GM18868 (cell line): ENCODE results near the gene VWF.

ENCODE experiments used
- ATAC-seq: cut with Tn5 transposase; IDR thresholded peaks from one replicate; pipeline ENCODE4 v1.9.1; 2021; ENCODE audit warnings: mild to moderate bottlenecking, moderate library complexity; ENCODE audit not compliant: unreplicated experiment

VWF gene

GRCh38 chr12:6062757-6063735 is 61.4 kb downstream of the VWF start:
- ATAC-seq = no peak

DNA sequence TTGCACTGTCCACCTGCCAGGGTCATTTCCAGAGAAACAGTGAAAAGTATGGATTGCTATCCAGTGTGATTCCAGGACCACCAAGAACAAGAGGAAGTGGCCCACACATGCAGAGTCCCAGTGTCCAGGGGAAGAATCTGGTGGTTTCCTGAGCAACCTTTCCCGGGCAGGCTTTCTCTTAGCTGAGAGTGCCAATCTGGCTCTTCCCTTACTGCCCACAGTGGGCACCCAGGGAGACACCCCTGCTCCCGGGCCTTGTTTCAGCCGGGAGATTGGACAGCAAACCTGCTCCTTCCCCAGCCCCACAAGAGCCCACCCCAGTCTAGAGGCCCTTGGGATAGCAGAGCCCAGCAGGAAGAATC is 62.1 kb downstream of the VWF start:
- no peak for ATAC-seq

- no peak for ATAC-seq
These were observed 62.8 kb downstream of the VWF start for GRCh38 chr12:6061660-6062059.

- no peak for ATAC-seq
These were observed 64.5 kb downstream of the VWF start for GRCh38 chr12:6059860-6060565.

GRCh38 chr12:6059221-6059620 is 65.2 kb downstream of the VWF start:
- ATAC-seq = no peak

- ATAC-seq = no peak
These were observed 65.8 kb downstream of the VWF start for GRCh38 chr12:6058481-6059161.

GRCh38 chr12:6057700-6058099 is 66.8 kb downstream of the VWF start:
- ATAC-seq = no peak

GRCh38 chr12:6056406-6057240 is 67.8 kb downstream of the VWF start:
- ATAC-seq = no peak

GRCh38 chr12:6053541-6053940 is 70.9 kb downstream of the VWF start:
- no peak for ATAC-seq

GRCh38 chr12:6052940-6053329 is 71.5 kb downstream of the VWF start:
- no peak for ATAC-seq

GRCh38 chr12:6052206-6052939 is 72.1 kb downstream of the VWF start:
- no peak for ATAC-seq

- no peak for ATAC-seq
These were observed 74.5 kb downstream of the VWF start for GRCh38 chr12:6049992-6050391.

- ATAC-seq = no peak
These were observed 74.9 kb downstream of the VWF start for GRCh38 chr12:6049587-6049986.

GRCh38 chr12:6047249-6048237 is 76.9 kb downstream of the VWF start:
- ATAC-seq = no peak

GRCh38 chr12:6046511-6047180 is 77.8 kb downstream of the VWF start:
- ATAC-seq = no peak

GRCh38 chr12:6045438-6045837 is 79.0 kb downstream of the VWF start:
- no peak for ATAC-seq

GRCh38 chr12:6044082-6044481 is 80.4 kb downstream of the VWF start:
- ATAC-seq = no peak

DNA sequence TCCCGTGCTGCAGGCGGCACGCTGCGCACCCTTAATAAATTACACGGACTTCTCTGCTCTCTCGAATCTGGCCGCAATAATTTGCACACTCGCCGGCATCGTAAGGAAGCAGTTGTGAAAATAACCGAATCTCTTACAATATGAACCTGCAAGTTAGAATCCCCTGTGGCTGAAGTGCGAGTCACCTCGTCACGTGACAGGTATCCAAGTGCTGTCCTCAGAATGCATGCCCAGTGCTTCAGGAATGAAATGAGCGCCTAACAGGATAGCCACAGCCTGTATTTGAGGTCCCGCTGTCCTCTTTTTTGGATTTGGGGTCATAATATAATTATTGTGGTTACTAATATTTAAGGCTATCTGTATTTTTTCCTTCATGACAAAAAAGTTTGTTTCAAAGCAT is 82.0 kb downstream of the VWF start:
- ATAC-seq = no peak
